GM18867 (cell line): Measurements from ENCODE around the gene WNT9B.

ENCODE experiments used
- ATAC-seq: cut with Tn5 transposase; IDR thresholded peaks from one replicate; pipeline ENCODE4 v1.9.1; 2021; ENCODE audit warnings: mild to moderate bottlenecking, moderate library complexity; ENCODE audit not compliant: unreplicated experiment

The WNT9B gene

GRCh38 chr17:46851029-46851741 is at the start of gene WNT9B:
Gene WNT9B, plus strand, starts transcription at chr17:46851583. Its CDS starts 56 bp downstream, at chr17:46851639.
- no peak for ATAC-seq

DNA sequence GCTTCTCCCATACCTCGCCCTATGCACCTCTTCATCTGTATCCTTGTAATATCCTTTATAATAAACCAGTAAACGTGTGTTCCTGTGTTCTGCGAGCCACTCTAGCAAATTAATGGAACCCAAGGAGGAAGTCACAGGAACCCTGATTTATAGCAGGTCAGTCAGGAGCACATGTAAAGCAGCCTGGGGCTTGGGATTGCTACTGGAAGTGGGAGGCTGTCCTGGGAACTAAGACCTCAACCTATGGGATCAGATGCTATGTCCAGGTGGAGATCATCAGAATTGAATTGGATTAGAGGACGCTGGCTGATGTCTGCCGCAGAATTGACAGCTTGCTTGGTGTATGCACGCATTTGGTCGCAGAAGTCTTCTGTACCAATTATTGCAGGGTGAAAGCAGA is 48.6 kb upstream of the WNT9B start:
- ATAC-seq, result no peak

- ATAC-seq, result no peak
Observed at GRCh38 chr17:46803544-46803943, 47.8 kb upstream of the WNT9B start.

DNA sequence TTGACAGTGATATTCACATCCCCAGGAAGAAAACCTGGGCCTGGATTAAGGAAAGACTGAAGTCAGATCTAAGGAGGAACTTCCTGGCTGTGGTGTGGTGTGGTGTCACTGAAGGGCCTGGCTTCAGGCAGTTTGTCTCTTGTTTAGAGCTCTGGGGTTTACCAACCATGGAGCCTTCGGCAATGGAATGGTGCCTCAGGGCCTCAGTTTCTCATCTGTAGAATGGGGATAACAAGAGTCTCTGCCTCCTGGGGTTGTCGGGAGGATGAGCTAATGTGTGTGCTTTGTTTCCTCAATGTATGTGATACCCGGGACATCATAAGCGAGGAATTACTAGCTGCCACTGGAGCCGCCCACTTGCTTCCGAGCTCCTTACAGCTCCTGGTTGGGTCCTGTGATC is 45.6 kb upstream of the WNT9B start:
- no peak for ATAC-seq

GRCh38 chr17:46809110-46809571 is 42.2 kb upstream of the WNT9B start:
- no peak for ATAC-seq

DNA sequence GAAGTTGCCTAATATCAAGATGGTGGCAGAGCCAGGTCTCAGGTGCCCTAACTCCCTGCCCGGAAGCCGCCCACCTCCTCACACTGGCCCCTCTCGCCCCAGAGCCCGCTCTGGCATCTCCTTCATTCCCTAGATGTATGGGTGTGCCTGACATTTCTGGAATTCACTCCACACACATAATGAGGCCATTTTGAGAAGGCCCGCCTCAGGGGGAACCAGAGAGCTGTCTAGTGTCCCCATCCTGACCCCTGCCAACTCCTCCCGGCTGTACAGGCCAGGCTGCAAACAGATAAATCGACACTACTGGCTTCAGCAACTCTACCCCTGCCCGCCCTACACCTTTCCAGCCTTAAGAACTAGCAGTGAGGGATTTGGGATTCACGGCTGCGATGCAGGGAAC is 40.5 kb upstream of the WNT9B start:
- ATAC-seq, result no peak

GRCh38 chr17:46811978-46812583 is 39.3 kb upstream of the WNT9B start:
- no peak for ATAC-seq

GRCh38 chr17:46812624-46813318 is 38.6 kb upstream of the WNT9B start:
- ATAC-seq, result no peak

- no peak for ATAC-seq
Observed at GRCh38 chr17:46813920-46814319, 37.5 kb upstream of the WNT9B start.

GRCh38 chr17:46814446-46814845 is 36.9 kb upstream of the WNT9B start:
- ATAC-seq, result no peak

- no peak for ATAC-seq
Observed at GRCh38 chr17:46815474-46816353, 35.7 kb upstream of the WNT9B start.

- ATAC-seq, result no peak
Observed at GRCh38 chr17:46817151-46817900, 34.1 kb upstream of the WNT9B start.

- ATAC-seq, result no peak
Observed at GRCh38 chr17:46817901-46818209, 33.5 kb upstream of the WNT9B start.

GRCh38 chr17:46818316-46818928 is 33.0 kb upstream of the WNT9B start, which contains the start of gene WNT3:
Gene WNT3, minus strand, starts transcription at chr17:46818692. Its CDS starts 95 bp downstream, at chr17:46818597.
- ATAC-seq, result no peak

GRCh38 chr17:46818929-46819859 is 32.2 kb upstream of the WNT9B start:
- no peak for ATAC-seq

DNA sequence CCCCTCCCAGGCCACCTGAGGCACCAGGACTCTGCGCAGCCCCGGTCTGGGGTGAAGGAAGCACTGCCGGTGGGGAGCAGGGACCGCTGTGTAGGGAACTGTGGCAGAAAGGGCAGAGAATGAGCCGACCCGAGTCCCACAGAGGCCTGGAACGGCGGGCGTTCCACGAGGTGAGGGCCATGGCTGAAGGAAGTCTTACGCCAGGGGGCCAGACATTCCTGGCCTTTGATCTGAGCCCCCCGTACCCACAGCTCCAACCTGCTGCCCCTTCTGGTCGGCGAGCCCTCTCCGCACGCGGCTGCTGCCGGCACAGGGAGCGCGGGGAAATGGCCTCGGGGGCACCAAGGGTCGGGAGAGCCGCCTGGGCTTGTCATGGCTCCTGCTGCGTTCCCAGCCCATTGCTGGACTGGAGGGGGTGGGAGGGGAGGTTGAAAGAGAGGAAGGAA is 31.5 kb upstream of the WNT9B start:
- no peak for ATAC-seq

GRCh38 chr17:46820592-46821450 is 30.6 kb upstream of the WNT9B start:
- ATAC-seq, result no peak
